A549 (cell line): ENCODE data around the gene ASCL2. TPM values are rescaled to one million over a fixed set of nuclear protein-coding genes. Genes with fewer than 3 reads are reported as not detected.

Experiments used
- ATAC-seq, 2 experiments: fragments of 200-7000 bp in 1 of 2; fragments of >200 bp in 1 of 2; cut with Nextera tagmentation in 1 of 2; cut with Tn5 transposase in 1 of 2; 3 replicates each; pipeline versions ENCODE4 v1.8.0 to v1.9.1; 2018 to 2020; ENCODE audit warnings: mild to moderate bottlenecking in 1 of 2, moderate library complexity in 1 of 2
- CTCF ChIA-PET: fragments of 300-600 bp; sonication (Branson Sonifier 250); formaldehyde crosslinking; extraction: SDS; loops from one replicate; lab custom pipeline; 2021; ENCODE audit warnings: antibody characterized with exemption, inconsistent platforms; lab: Yijun Ruan, JAX
- POLR2A ChIA-PET: fragments of 350-600 bp; formaldehyde crosslinking; extraction: SDS; loops from one replicate; lab custom pipeline; 2021; ENCODE audit warnings: antibody characterized with exemption, inconsistent platforms; lab: Yijun Ruan, JAX
- DNase-seq, 2 experiments: peaks; one replicate each; pipeline versions ENCODE4 v3.0.0 to v3.0.0-alpha.2; 2011 to 2016; ENCODE audit warnings: low read depth in 1 of 2, low spot score in 1 of 2
- FAIRE-seq: peaks from 2 replicates; lab custom pipeline; 2011; peaks lifted over from hg19 to GRCh38; lab: Jason Lieb, UNC
- H3K27ac ChIP-seq, 2 experiments: fragments of >200 bp; sonication (Bioruptor Twin); formaldehyde crosslinking; 3 replicates each; pipeline ENCODE4 v1.5.1; 2016 to 2017
- H3K4me1 ChIP-seq: fragments of >200 bp; sonication (Bioruptor Twin); formaldehyde crosslinking; 3 replicates; pipeline ENCODE4 v1.6.1; 2016
- H3K4me2 ChIP-seq: fragments of >200 bp; sonication (Bioruptor Twin); formaldehyde crosslinking; 3 replicates; pipeline ENCODE4 v1.6.1; 2016
- H3K4me3 ChIP-seq: fragments of >200 bp; sonication (Bioruptor Twin); formaldehyde crosslinking; 3 replicates; pipeline ENCODE4 v1.5.1; 2016
- H3K9me3 ChIP-seq: fragments of >200 bp; sonication (Bioruptor Twin); formaldehyde crosslinking; 3 replicates; pipeline ENCODE4 v1.6.1; 2016
- ATOH8 ChIP-seq: fragments of 250-450 bp; sonication (Bioruptor Pico); IDR thresholded peaks from 2 replicates; pipeline ENCODE4 v1.5.0; 2020; ENCODE audit warnings: low read depth, mild to moderate bottlenecking, moderate library complexity
- BCL3 ChIP-seq: fragments of >200 bp; sonication (Bioruptor Twin); formaldehyde crosslinking; IDR thresholded peaks from 3 replicates; pipeline ENCODE4 v1.6.1; 2016
- CBX8 ChIP-seq: fragments of 200-600 bp; sonication (generic); IDR thresholded peaks from 2 replicates; pipeline ENCODE4 v1.6.1; 2016
- CEBPB ChIP-seq, 2 experiments: fragments of >200 bp in 1 of 2; sonication (Bioruptor Twin) in 1 of 2; formaldehyde crosslinking in 1 of 2; IDR thresholded peaks; 2 replicates each; pipeline ENCODE4 v1.6.1; 2012 to 2016
- CHD2 ChIP-seq: fragments of 150-350 bp; IDR thresholded peaks from 2 replicates; pipeline ENCODE4 v1.6.1; 2014; ENCODE audit warnings: low read length; ENCODE audit not compliant: partially characterized antibody
- EHF ChIP-seq: fragments of 250-450 bp; sonication (Bioruptor Pico); IDR thresholded peaks from 2 replicates; pipeline ENCODE4 v1.5.0; 2020; ENCODE audit warnings: mild to moderate bottlenecking
- ELK1 ChIP-seq: fragments of 150-350 bp; IDR thresholded peaks from 2 replicates; pipeline ENCODE4 v1.6.1; 2014; ENCODE audit warnings: low read depth, mild to moderate bottlenecking, low read length
- FOSB ChIP-seq: fragments of 250-450 bp; sonication (Bioruptor Pico); IDR thresholded peaks from 2 replicates; pipeline ENCODE4 v1.5.0; 2020; ENCODE audit warnings: mild to moderate bottlenecking, moderate library complexity
- FOXS1 ChIP-seq: fragments of 250-450 bp; sonication (Bioruptor Pico); IDR thresholded peaks from 2 replicates; pipeline ENCODE4 v1.5.0; 2020; ENCODE audit warnings: mild to moderate bottlenecking, moderate library complexity
- GATA3 ChIP-seq: IDR thresholded peaks from 2 replicates; pipeline ENCODE4 v1.6.1; 2012; ENCODE audit warnings: borderline replicate concordance
- HDAC2 ChIP-seq: fragments of 200-600 bp; sonication (generic); IDR thresholded peaks from 2 replicates; pipeline ENCODE4 v1.6.1; 2016
- HMGXB4 ChIP-seq: fragments of 250-450 bp; sonication (Bioruptor Pico); IDR thresholded peaks from 2 replicates; pipeline ENCODE4 v1.5.0; 2021; ENCODE audit warnings: mild to moderate bottlenecking, moderate library complexity, borderline replicate concordance
- JUN ChIP-seq, 2 experiments: fragments of >200 bp; sonication (Bioruptor Twin); formaldehyde crosslinking; IDR thresholded peaks; 2 replicates in 1 of 2; 3 replicates in 1 of 2; pipeline ENCODE4 v1.6.1; 2016 to 2017
- JUNB ChIP-seq: fragments of >200 bp; sonication (Bioruptor Twin); formaldehyde crosslinking; IDR thresholded peaks from 2 replicates; pipeline ENCODE4 v1.6.1; 2016
- KDM1A ChIP-seq: fragments of 200-600 bp; sonication (generic); IDR thresholded peaks from 2 replicates; pipeline ENCODE4 v1.6.1; 2016; ENCODE audit warnings: low read depth, mild to moderate bottlenecking
- KDM5A ChIP-seq: fragments of 200-600 bp; sonication (generic); IDR thresholded peaks from 2 replicates; pipeline ENCODE4 v1.6.1; 2016; ENCODE audit warnings: antibody characterized with exemption, mild to moderate bottlenecking
- NFE2L2 ChIP-seq: fragments of 150-350 bp; conservative IDR thresholded peaks from 2 replicates; pipeline ENCODE4 v1.6.1; 2014; ENCODE audit warnings: low read length
- NPAS2 ChIP-seq: fragments of 250-450 bp; sonication (Bioruptor Pico); IDR thresholded peaks from 2 replicates; pipeline ENCODE4 v1.8.0; 2022; ENCODE audit warnings: mild to moderate bottlenecking, moderate library complexity, borderline replicate concordance
- NR3C1 ChIP-seq: fragments of >200 bp; sonication (Bioruptor Twin); formaldehyde crosslinking; IDR thresholded peaks from 3 replicates; pipeline ENCODE4 v1.6.1; 2017
- POLR2A ChIP-seq: IDR thresholded peaks from 2 replicates; pipeline ENCODE4 v1.6.1; 2012; ENCODE audit warnings: mild to moderate bottlenecking, low read length
- RCOR1 ChIP-seq: fragments of 150-350 bp; IDR thresholded peaks from 2 replicates; pipeline ENCODE4 v1.6.1; 2014; ENCODE audit warnings: antibody characterized with exemption, low read length, low read depth
- REST ChIP-seq: fragments of 200-600 bp; sonication (generic); IDR thresholded peaks from 2 replicates; pipeline ENCODE4 v1.6.1; 2016; ENCODE audit warnings: antibody characterized with exemption, mild to moderate bottlenecking, moderate library complexity
- SREBF2 ChIP-seq: fragments of 450-650 bp; IDR thresholded peaks from 2 replicates; pipeline ENCODE4 v1.6.1; 2014; ENCODE audit warnings: mild to moderate bottlenecking, moderate library complexity
- ZFP36 ChIP-seq: fragments of 450-650 bp; IDR thresholded peaks from 2 replicates; pipeline ENCODE4 v1.6.1; 2014; ENCODE audit warnings: borderline replicate concordance; ENCODE audit not compliant: partially characterized antibody
- ZSCAN20 ChIP-seq: fragments of 250-450 bp; sonication (Bioruptor Pico); IDR thresholded peaks from 2 replicates; pipeline ENCODE4 v1.8.0; 2022; ENCODE audit warnings: mild to moderate bottlenecking, moderate library complexity
- WGBS: methylation state at CpG from one replicate; pipeline ENCODE4 v1.1.6; 2017; ENCODE audit errors: missing lambda C conversion rate; 5-methylcytosine and 5-hydroxymethylcytosine counted together
- polyA plus RNA-seq, 4 experiments: library from polyadenylated mRNA; depleted of rRNA in 3 of 4; stranded (reverse); fragments of >200 nt; fragmentation: RNase III in 1 of 4; extraction: RNeasy Plus Mini Kit Qiagen cat#74134 plus additional on column Dnase treatment in 1 of 4; gene quantifications; 2 replicates in 3 of 4; 3 replicates in 1 of 4; pipeline ENCODE4 v1.2.3, GENCODE V29; 2011 to 2017

ASCL2 gene
- polyA plus RNA-seq, 2 of the 4 experiments (the other 2 are of a cell fraction): not detected

- DNase-seq: no peak
- H3K4me2 ChIP-seq: no peak overlapping the region
- H3K4me1 ChIP-seq: no peaks in the 10 kb centered on the region
- ChIA-PET POLR2A (no interaction called here), CTCF (interaction anchor here (1.2 to 2.1 kb wide), 2 partner anchors 62 to 172 kb away, joined by 3 to 8 read pairs; no protein-coding TSS in a partner anchor)
- ATAC-seq: no peak
- no peak for FAIRE-seq
- H3K4me3 ChIP-seq: no peak overlapping the region
- TF ChIP-seq CEBPB (IDR thresholded peaks at IDR 0.05) (no peak), JUN (IDR thresholded peaks at IDR 0.05) (no peak), BCL3 (no peak), ELK1 (no peak), POLR2A (no peak), CBX8 (no peak), ATOH8 (CRISPR knock-in tag) (no peak), NPAS2 (CRISPR knock-in tag) (no peak), HMGXB4 (CRISPR knock-in tag) (no peak), FOSB (CRISPR knock-in tag) (no peak), REST (no peak), NFE2L2 (no peak), KDM5A (no peak), NR3C1 (no peak), CHD2 (no peak), FOXS1 (CRISPR knock-in tag) (no peak), SREBF2 (no peak), RCOR1 (no peak), GATA3 (no peak)
- H3K9me3 ChIP-seq: no peaks in the 10 kb centered on the region
- WGBS: 56% methylated on average over 10 of the region's 11 CpGs
- H3K27ac ChIP-seq: no peak overlapping the region
Observed at GRCh38 chr11:2248242-2248641, 22.1 kb downstream of the ASCL2 start.

GRCh38 chr11:2247496-2247895 lies 22.9 kb downstream of the ASCL2 start:
- ATAC-seq: no peak
- no peak for TF ChIP-seq NFE2L2
- TF ChIP-seq ZSCAN20 (CRISPR knock-in tag): no peak
- TF ChIP-seq ZFP36: no peak
- no peak for TF ChIP-seq HDAC2
- TF ChIP-seq KDM1A: no peak
- TF ChIP-seq JUNB: no peak
- no peak for TF ChIP-seq EHF (CRISPR knock-in tag)
- POLR2A ChIA-PET: no interaction called here

More at GRCh38 chr11:2247496-2247895, 22.9 kb downstream of the ASCL2 start:
- no peak for FAIRE-seq
- DNase-seq: no peak
- Histone ChIP-seq H3K4me3 (no peak overlapping the region), H3K4me2 (no peak overlapping the region), H3K27ac (no peak overlapping the region), H3K4me1 (no peaks in the 10 kb centered on the region), H3K9me3 (0 out of 3 replicates have a peak, but pooled peaks cover 4% of the 10 kb centered on the region)
- WGBS: 39% methylated on average over 7 of the region's 7 CpGs
- CTCF ChIA-PET: interaction anchor here (1.2 kb wide), 1 partner anchor 173 kb away, joined by 3 read pairs; no protein-coding TSS in a partner anchor
